BLaER1 treated with 17β-estradiol and CSF1 and Interleukin-3, amounts not matched to agents 10 nM and 100 nM (cell line): ENCODE measurements around the gene ANGPTL1.

Source experiments
- H3K27ac ChIP-seq, 11 experiments: shearing (Covaris generic); formaldehyde crosslinking; 2 replicates each; pipeline ENCODE4 v1.8.1; 2022
- H3K27me3 ChIP-seq, 11 experiments: shearing (Covaris generic); formaldehyde crosslinking; 2 replicates each; pipeline ENCODE4 v1.8.1; 2022
- H3K36me3 ChIP-seq, 11 experiments: shearing (Covaris generic); formaldehyde crosslinking; 2 replicates each; pipeline ENCODE4 v1.8.1; 2022
- H3K4me1 ChIP-seq, 10 experiments: shearing (Covaris generic); formaldehyde crosslinking; 2 replicates each; pipeline ENCODE4 v1.8.1; 2022
- H3K4me2 ChIP-seq, 11 experiments: shearing (Covaris generic); formaldehyde crosslinking; 2 replicates each; pipeline ENCODE4 v1.8.1; 2022
- H3K4me3 ChIP-seq, 10 experiments: shearing (Covaris generic); formaldehyde crosslinking; 2 replicates each; pipeline ENCODE4 v1.8.1; 2022
- H3K9ac ChIP-seq, 11 experiments: shearing (Covaris generic); formaldehyde crosslinking; 2 replicates each; pipeline ENCODE4 v1.8.1; 2022
- H3K9me3 ChIP-seq, 11 experiments: shearing (Covaris generic); formaldehyde crosslinking; replicated peaks in 1 of 11; 2 replicates each; pipeline ENCODE4 v1.8.1; 2022
- H4K20me1 ChIP-seq, 11 experiments: shearing (Covaris generic); formaldehyde crosslinking; 2 replicates each; pipeline ENCODE4 v1.8.1; 2022
- Cebpa-rat ChIP-seq, 11 experiments: shearing (Covaris generic); IDR thresholded peaks; 2 replicates each; pipeline ENCODE4 v1.8.1; 2022

The ANGPTL1 gene

GRCh38 chr1:178806665-178807300 is 64.1 kb downstream of the ANGPTL1 start:
- no peak overlapping the region for H3K4me3 ChIP-seq
- no peak overlapping the region for H3K9ac ChIP-seq
- H3K4me2 ChIP-seq: no peak overlapping the region
- no peaks in the 10 kb centered on the region for H4K20me1 ChIP-seq
- H3K27ac ChIP-seq: no peak overlapping the region
- no peaks in the 10 kb centered on the region for H3K4me1 ChIP-seq
- peaks cover 0 to 16% (median 6%) of the 10 kb centered on the region in 11 experiments; a peak in 10 of 22 replicates for H3K36me3 ChIP-seq
- H3K27me3 ChIP-seq: no peaks in the 10 kb centered on the region
- TF ChIP-seq Cebpa-rat (IDR thresholded peaks at IDR 0.05): no peak
- H3K9me3 ChIP-seq: no peaks in the 10 kb centered on the region

- Histone ChIP-seq H3K4me2 (no peak overlapping the region), H3K27ac (no peak overlapping the region), H3K9ac (no peak overlapping the region), H3K4me3 (no peak overlapping the region), H3K27me3 (no peaks in the 10 kb centered on the region), H4K20me1 (no peaks in the 10 kb centered on the region), H3K36me3 (peaks cover 0 to 18% (median 11%) of the 10 kb centered on the region in 11 experiments; a peak in 9 of 22 replicates), H3K4me1 (no peaks in the 10 kb centered on the region), H3K9me3 (peaks cover 5 to 17% (median 13%) of the 10 kb centered on the region in 11 experiments; a peak in 20 of 22 replicates)
- no peak for TF ChIP-seq Cebpa-rat (IDR thresholded peaks at IDR 0.05)
Observed at GRCh38 chr1:178802873-178803272, 68.0 kb downstream of the ANGPTL1 start.
